ENCODE results near the gene PDPK1.
A peak's percentile ranks its signal among the peaks of the same experiment; 100 is the strongest.

Gene PDPK1

GRCh38 chr16:2537451-2538379 lies at the start of gene PDPK1:
Gene PDPK1 (plus strand): TSS chr16:2538021. CDS start chr16:2538113, 92 bp downstream.
- DNase-seq (ENCODE audit: low spot score), result peak; percentile 95

- DNase-seq (ENCODE audit: low spot score), result no peak
Observed at GRCh38 chr16:2489581-2489980, 48.2 kb upstream of the PDPK1 start.

- DNase-seq (ENCODE audit: low spot score), result no peak
Observed at GRCh38 chr16:2490190-2491105, 47.4 kb upstream of the PDPK1 start.

GRCh38 chr16:2492292-2492691 lies 45.5 kb upstream of the PDPK1 start:
- DNase-seq (ENCODE audit: low spot score), result no peak

- no peak for DNase-seq (ENCODE audit: low spot score)
Observed at GRCh38 chr16:2493605-2494004, 44.2 kb upstream of the PDPK1 start.

GRCh38 chr16:2494616-2495015 lies 43.2 kb upstream of the PDPK1 start:
- DNase-seq (ENCODE audit: low spot score), result no peak

- DNase-seq (ENCODE audit: low spot score), result no peak
Observed at GRCh38 chr16:2495041-2495440, 42.8 kb upstream of the PDPK1 start.

- no peak for DNase-seq (ENCODE audit: low spot score)
Observed at GRCh38 chr16:2496223-2497115, 41.4 kb upstream of the PDPK1 start.

GRCh38 chr16:2497116-2497630 lies 40.6 kb upstream of the PDPK1 start:
- no peak for DNase-seq (ENCODE audit: low spot score)

- no peak for DNase-seq (ENCODE audit: low spot score)
Observed at GRCh38 chr16:2497695-2498484, 39.9 kb upstream of the PDPK1 start.

- no peak for DNase-seq (ENCODE audit: low spot score)
Observed at GRCh38 chr16:2498531-2499253, 39.1 kb upstream of the PDPK1 start.

GRCh38 chr16:2499454-2499853 lies 38.4 kb upstream of the PDPK1 start:
- no peak for DNase-seq (ENCODE audit: low spot score)

GRCh38 chr16:2499890-2500429 lies 37.9 kb upstream of the PDPK1 start:
- DNase-seq (ENCODE audit: low spot score), result no peak

GRCh38 chr16:2500430-2500917 lies 37.3 kb upstream of the PDPK1 start:
- no peak for DNase-seq (ENCODE audit: low spot score)

- peak; percentile 79 for DNase-seq (ENCODE audit: low spot score)
Observed at GRCh38 chr16:2500918-2501750, 36.7 kb upstream of the PDPK1 start.

- DNase-seq (ENCODE audit: low spot score), result no peak
Observed at GRCh38 chr16:2501946-2502895, 35.6 kb upstream of the PDPK1 start.

- no peak for DNase-seq (ENCODE audit: low spot score)
Observed at GRCh38 chr16:2505695-2506094, 32.1 kb upstream of the PDPK1 start.

Measured in CD4-positive, alpha-beta T cell treated with Interleukin-15 for 4 hours (primary cell).